Naive B cell (primary cell): ENCODE results near the gene S100A8. TPM values are rescaled to one million over a fixed set of nuclear protein-coding genes. Genes with fewer than 3 reads are reported as not detected.
A peak's percentile ranks its signal among the peaks of the same experiment; 100 is the strongest.

Experiments
- ATAC-seq, 2 donors: fragments of 150-1000 bp; cut with Tn5 transposase; 2 replicates each; pipeline ENCODE4 v1.10.0; 2021; ENCODE audit warnings: low read depth in 2 of 2, mild to moderate bottlenecking in 2 of 2, moderate library complexity in 2 of 2
- DNase-seq: peaks from one replicate; pipeline ENCODE4 v3.0.0; 2022
- H3K27ac Mint-ChIP-seq, 6 donors: one replicate each; pipeline ENCODE4 v1.8.0; 2020 to 2022; ENCODE audit warnings: mild to moderate bottlenecking in 6 of 6, mixed read lengths in 6 of 6, moderate library complexity in 5 of 6, inconsistent platforms in 2 of 6
- H3K27me3 Mint-ChIP-seq, 3 donors: one replicate each; pipeline ENCODE4 v1.8.0; 2021 to 2022; ENCODE audit warnings: mixed read lengths in 3 of 3, mild to moderate bottlenecking in 1 of 3
- H3K36me3 Mint-ChIP-seq, 2 donors: one replicate each; pipeline ENCODE4 v1.8.0; 2020 to 2022; ENCODE audit warnings: mixed read lengths in 2 of 2, inconsistent platforms in 1 of 2, mild to moderate bottlenecking in 1 of 2
- H3K4me1 Mint-ChIP-seq, 3 donors: one replicate each; pipeline ENCODE4 v1.8.0; 2020 to 2022; ENCODE audit warnings: mixed read lengths in 3 of 3, inconsistent platforms in 1 of 3, mild to moderate bottlenecking in 1 of 3, moderate library complexity in 1 of 3
- H3K4me3 Mint-ChIP-seq, 8 donors: one replicate each; pipeline ENCODE4 v1.8.0; 2020 to 2022; ENCODE audit warnings: mild to moderate bottlenecking in 8 of 8, mixed read lengths in 8 of 8, moderate library complexity in 8 of 8, inconsistent platforms in 2 of 8
- H3K9me3 Mint-ChIP-seq, 7 donors: one replicate each; pipeline ENCODE4 v1.8.0; 2020 to 2022; ENCODE audit warnings: mixed read lengths in 7 of 7, mild to moderate bottlenecking in 5 of 7, inconsistent platforms in 2 of 7, moderate library complexity in 1 of 7
- polyA plus RNA-seq, 6 donors: library from polyadenylated mRNA; unstranded; fragments of 300-500 nt; fragmentation: Illumina TruSeq; gene quantifications; one replicate each; pipeline ENCODE4 v1.2.3, GENCODE V29; 2021; ENCODE audit warnings: low read depth in 6 of 6

Gene S100A8
- polyA plus RNA-seq, 6 donors from 2014 or later = 6.3 to 131 (median 36.3) TPM

DNA sequence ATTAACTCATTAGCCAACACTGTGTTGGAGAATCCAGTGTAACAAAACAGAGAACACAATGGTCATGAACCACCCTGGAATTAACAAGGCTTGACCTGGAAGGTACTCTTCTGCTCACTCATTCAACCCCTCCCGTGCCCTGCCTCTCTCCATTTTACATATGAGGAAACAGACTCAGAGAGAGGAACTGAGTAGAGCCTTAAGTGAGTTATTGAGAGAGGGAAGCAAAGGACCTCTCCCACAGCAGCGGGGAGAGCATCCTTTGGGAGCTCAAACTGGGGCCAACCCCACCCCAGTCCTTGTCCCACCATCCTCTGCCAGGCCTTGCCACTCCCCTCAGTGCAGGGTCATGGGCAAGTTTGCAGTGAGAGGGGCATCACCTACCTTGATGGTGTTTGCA lies 16.8 kb downstream of the S100A8 start:
- ATAC-seq = no peak
- H3K4me3 Mint-ChIP-seq = no peak overlapping the region
- no peaks in the 10 kb centered on the region for H3K36me3 Mint-ChIP-seq
- DNase-seq = no peak
- H3K9me3 Mint-ChIP-seq = peaks cover 0 to 4% (median 0%) of the 10 kb centered on the region in 7 donors
- peaks cover 30 to 53% (median 43%) of the 10 kb centered on the region in 3 donors for H3K27me3 Mint-ChIP-seq
- H3K27ac Mint-ChIP-seq = no peak overlapping the region
- no peaks in the 10 kb centered on the region for H3K4me1 Mint-ChIP-seq

DNA sequence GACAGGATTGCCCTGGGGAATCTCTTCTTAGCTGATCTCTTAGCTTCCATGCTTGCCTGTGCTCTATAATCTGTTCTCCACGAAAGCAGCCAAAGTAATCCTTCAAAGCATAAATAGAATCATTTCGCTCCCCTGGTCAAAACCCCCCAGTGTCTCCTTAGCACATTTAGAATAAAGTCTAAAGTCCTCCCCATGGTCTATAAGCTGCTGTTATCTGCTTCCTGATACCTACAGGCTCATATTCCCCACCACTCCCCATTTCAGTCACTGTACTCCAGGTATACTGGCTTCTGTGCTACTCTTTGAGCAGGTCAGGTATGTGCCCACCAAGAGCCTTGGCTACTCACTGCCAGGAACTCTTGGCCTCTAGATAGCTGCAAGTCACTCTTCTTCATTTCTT lies 18.3 kb downstream of the S100A8 start:
- DNase-seq = no peak
- H3K27me3 Mint-ChIP-seq = peaks cover 25 to 46% (median 36%) of the 10 kb centered on the region in 3 donors
- peaks cover 0 to 4% (median 0%) of the 10 kb centered on the region in 7 donors for H3K9me3 Mint-ChIP-seq
- H3K4me1 Mint-ChIP-seq = no peaks in the 10 kb centered on the region
- no peak for ATAC-seq
- H3K27ac Mint-ChIP-seq = no peak overlapping the region
- no peak overlapping the region for H3K4me3 Mint-ChIP-seq
- H3K36me3 Mint-ChIP-seq = no peaks in the 10 kb centered on the region

DNA sequence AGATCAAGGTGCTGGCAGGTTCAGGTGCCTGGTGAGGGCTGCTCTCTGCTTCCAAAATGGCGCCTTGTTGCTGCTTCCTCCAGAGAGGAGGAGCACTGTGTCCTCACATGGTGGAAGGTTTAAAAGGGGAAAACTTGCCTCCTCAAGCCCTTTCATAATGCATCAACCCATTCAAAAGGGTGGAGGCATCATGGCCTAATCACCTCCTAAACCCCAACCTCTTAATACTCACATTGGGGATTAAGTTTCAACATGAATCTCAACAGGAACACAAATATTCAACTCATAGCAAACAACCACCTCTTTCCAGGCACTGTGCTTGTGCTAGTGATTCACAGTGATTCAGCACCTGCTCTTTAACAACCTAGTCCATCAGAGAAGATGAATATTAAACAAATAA lies 19.6 kb downstream of the S100A8 start:
- H3K4me1 Mint-ChIP-seq = no peaks in the 10 kb centered on the region
- peaks cover 21 to 40% (median 36%) of the 10 kb centered on the region in 3 donors for H3K27me3 Mint-ChIP-seq
- no peaks in the 10 kb centered on the region for H3K36me3 Mint-ChIP-seq
- no peak overlapping the region for H3K27ac Mint-ChIP-seq
- ATAC-seq (no peak), DNase-seq (no peak)
- peaks cover 0 to 4% (median 0%) of the 10 kb centered on the region in 7 donors for H3K9me3 Mint-ChIP-seq
- H3K4me3 Mint-ChIP-seq = no peak overlapping the region

DNA sequence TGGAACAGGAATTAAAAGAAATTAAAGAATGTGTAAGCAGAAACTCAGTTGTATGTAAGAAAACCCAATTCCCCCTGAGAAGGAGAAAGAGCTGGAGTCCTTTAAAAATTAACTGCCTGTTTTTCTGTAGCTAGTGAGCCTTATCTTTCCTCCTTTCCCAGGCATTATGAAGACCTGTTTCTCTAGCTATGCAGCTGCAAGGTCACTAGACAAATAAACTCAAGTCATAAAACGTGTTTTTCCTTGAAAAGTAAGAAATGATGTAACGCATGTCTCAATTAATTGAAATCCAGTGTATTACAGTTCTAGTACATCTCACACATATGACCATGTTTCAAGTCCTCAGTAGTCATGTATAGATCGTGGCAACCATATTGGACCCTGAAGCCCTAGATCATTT lies 20.7 kb downstream of the S100A8 start:
- no peak for DNase-seq
- no peaks in the 10 kb centered on the region for H3K4me1 Mint-ChIP-seq
- H3K27me3 Mint-ChIP-seq = peaks cover 26 to 46% (median 46%) of the 10 kb centered on the region in 3 donors

DNA sequence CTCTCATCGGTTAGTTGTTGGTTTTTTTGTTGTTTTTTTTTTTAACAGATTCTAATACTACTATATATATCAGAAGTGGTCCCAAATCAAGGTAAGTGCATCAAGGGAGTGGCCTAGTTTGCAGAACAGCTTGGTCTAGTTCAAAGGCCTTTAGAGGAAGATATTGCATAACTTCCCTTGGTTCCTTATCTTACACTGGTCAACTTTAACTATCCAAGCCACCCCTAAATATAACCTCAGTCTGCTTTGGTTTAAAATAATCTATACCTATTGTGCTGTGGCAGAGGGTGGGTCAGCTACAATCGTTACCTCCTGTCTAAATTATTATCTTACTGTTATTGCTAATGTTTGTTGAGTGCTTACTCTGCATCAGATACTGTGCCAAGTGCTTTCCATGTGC lies 22.4 kb downstream of the S100A8 start:
- Mint-ChIP-seq H3K27me3 (peaks cover 26 to 62% (median 57%) of the 10 kb centered on the region in 3 donors), H3K9me3 (peaks cover 0 to 4% (median 0%) of the 10 kb centered on the region in 7 donors), H3K4me1 (no peaks in the 10 kb centered on the region), H3K27ac (no peak overlapping the region), H3K4me3 (no peak overlapping the region), H3K36me3 (no peaks in the 10 kb centered on the region)
- no peak for ATAC-seq
- DNase-seq = no peak

More for the DNA sequence above, 20.7 kb downstream of the S100A8 start:
- Mint-ChIP-seq H3K9me3 (peaks cover 0 to 4% (median 0%) of the 10 kb centered on the region in 7 donors), H3K36me3 (no peaks in the 10 kb centered on the region), H3K4me3 (no peak overlapping the region), H3K27ac (no peak overlapping the region)
- no peak for ATAC-seq

DNA sequence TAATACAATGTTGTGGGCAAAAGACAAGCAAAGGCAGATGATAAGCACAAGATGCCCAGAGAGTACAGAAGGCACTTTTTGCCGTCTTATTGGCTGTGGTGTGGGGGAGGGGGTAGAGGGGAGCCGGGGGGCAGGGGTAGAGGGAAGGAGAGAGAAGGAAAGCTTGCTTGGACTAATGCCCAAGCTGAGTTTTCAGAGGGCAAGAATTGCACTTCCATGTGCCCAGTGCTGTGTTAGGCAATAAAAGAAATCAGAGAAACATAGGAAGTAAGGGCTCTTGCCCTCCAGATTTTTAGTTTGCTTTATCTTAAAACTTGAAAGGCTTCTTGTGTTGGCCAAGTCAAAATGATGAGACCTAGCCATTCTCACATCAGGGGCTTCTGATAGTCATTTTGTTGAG lies 23.8 kb downstream of the S100A8 start:
- Mint-ChIP-seq H3K36me3 (no peaks in the 10 kb centered on the region), H3K27me3 (peaks cover 38 to 65% (median 59%) of the 10 kb centered on the region in 3 donors), H3K9me3 (peaks cover 0 to 4% (median 0%) of the 10 kb centered on the region in 7 donors), H3K4me1 (no peaks in the 10 kb centered on the region), H3K27ac (peak overlapping the region in 1 of 6 donors; percentile 10), H3K4me3 (no peak overlapping the region)
- ATAC-seq (no peak), DNase-seq (no peak)

DNA sequence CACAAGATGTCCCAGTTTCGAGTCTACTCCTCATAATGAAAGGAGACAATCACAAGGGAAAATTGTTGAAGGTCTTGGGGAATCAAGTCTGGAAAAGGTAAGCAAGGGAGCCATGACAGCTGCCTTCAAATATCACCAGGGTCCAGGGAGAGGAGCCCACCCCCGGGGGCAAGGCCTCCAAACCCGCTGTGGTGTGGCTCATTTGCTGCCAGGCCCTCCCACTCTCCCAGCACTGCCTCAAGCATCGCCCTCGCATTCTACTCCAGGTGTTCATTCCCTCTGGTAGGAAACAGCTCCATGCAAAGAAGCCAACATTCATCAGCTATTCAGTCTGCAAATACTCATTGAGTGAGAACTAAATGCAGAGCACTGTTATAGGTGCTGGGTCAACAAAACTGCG lies 24.6 kb downstream of the S100A8 start:
- Mint-ChIP-seq H3K4me1 (no peaks in the 10 kb centered on the region), H3K4me3 (no peak overlapping the region), H3K27me3 (peaks cover 32 to 59% (median 59%) of the 10 kb centered on the region in 3 donors), H3K36me3 (no peaks in the 10 kb centered on the region), H3K9me3 (no peaks in the 10 kb centered on the region), H3K27ac (no peak overlapping the region)
- DNase-seq = no peak
- no peak for ATAC-seq

DNA sequence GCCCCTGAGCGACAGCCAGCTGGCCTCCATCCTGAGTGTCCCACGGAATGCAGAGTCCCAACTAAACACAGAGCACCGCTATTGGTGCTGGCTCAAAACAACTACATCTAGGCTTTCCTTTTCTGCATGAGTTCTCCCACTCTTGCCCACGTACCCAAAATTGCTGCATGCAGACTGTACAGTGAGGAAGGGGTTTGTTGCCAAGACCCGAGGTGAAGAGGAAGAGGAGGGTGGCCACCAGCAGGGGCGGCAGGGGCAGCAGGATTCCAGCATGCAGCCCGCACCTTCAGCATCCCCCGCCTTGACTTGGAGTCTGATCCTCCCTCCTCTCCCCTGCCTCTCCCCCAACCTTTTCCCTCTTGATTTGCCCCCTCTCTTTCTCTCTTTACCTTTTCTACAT lies 25.2 kb downstream of the S100A8 start:
- DNase-seq = no peak

DNA sequence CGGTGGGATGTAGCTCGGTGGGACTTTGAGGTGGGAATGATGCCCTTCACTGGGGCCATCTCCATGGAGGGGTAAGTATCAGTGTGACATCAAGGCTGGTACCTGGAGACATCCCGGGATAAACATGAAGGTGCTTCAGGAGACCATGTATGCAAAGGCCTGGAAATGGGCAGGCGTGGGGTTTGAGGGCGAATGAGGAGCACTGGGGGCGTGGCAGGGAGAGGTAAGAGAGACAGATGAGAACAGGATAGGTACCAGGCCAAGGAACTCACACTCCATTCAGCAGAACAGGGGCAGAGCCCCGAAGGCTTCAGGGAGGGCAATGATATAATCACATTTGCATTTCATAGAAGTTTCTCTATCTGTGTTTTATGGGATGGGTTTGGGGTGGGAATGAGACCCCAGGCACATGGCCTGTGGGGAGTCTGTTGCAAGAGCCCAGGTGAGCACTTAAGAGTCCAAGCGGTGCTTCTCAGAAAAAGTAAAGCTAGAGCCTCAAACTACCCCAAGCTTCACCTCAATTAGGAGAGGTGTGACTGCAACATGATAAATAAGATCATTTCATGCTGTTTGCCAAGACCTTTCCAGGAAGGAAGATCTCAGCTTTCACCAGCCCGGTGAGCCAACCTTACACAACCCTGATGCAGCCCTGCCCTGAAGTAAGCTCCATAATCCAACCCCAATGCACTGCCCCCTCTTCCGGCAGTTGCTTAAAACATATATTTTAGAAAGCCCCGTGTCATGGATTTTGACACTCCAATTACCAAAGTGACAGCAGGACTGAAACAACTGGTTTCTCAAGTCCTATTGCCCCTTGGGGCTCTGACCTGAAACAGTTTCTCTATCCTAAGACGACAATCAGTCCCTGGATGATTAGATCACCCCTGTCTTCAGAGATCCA lies 25.9 kb downstream of the S100A8 start:
- DNase-seq (no peak), ATAC-seq (no peak)
- Mint-ChIP-seq H3K36me3 (no peaks in the 10 kb centered on the region), H3K4me3 (no peak overlapping the region), H3K27ac (peak overlapping the region in 1 of 6 donors; percentile 34), H3K9me3 (no peaks in the 10 kb centered on the region), H3K4me1 (no peaks in the 10 kb centered on the region), H3K27me3 (peaks cover 29 to 61% (median 59%) of the 10 kb centered on the region in 3 donors)

More for the DNA sequence above, 25.2 kb downstream of the S100A8 start:
- Mint-ChIP-seq H3K27ac (no peak overlapping the region), H3K27me3 (peaks cover 35 to 64% (median 57%) of the 10 kb centered on the region in 3 donors), H3K4me3 (no peak overlapping the region), H3K36me3 (no peaks in the 10 kb centered on the region), H3K9me3 (no peaks in the 10 kb centered on the region), H3K4me1 (no peaks in the 10 kb centered on the region)
- no peak for ATAC-seq

DNA sequence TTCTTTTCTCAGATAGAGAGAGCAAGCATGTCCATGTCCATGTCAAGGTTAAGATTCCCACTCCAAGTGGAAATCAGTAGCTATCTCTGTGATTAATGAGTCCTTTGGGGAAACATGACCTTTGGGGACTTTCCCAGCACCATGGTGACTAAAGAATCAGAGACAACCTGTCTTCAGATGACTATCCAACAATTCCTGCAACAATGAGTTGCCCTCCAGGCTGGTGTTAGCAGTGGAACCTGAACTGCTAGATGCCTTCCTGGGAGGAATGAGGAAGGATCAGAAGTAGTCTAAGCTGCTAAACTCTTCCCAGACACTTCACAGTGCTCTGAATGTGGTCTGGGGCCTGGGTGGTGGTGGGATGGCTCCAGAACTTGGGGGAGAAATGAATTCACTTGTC lies 26.7 kb downstream of the S100A8 start:
- ATAC-seq (no peak), DNase-seq (no peak)
- H3K9me3 Mint-ChIP-seq = no peaks in the 10 kb centered on the region
- no peak overlapping the region for H3K27ac Mint-ChIP-seq
- no peaks in the 10 kb centered on the region for H3K36me3 Mint-ChIP-seq
- H3K27me3 Mint-ChIP-seq = peaks cover 29 to 55% (median 51%) of the 10 kb centered on the region in 3 donors
- H3K4me1 Mint-ChIP-seq = no peaks in the 10 kb centered on the region
- H3K4me3 Mint-ChIP-seq = no peak overlapping the region

DNA sequence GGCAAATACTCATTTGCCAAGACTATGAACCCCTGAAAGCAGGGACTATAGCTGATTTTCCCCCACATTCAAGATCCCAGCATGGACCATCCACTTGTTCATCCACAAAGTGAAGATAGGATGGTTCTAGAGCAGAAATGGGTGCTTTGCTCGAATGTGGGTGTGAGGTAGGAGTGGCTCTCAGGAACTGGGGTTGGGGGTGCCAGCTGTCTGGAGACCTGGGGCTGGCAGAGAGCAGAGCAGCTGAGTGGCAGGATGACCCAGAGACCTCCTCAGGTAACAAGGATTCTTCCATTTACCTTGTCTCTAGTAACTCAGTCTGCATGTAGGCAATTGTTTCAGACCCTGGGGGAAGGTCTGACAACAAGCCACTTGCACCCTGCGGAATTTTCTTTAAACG lies 27.2 kb downstream of the S100A8 start:
- Mint-ChIP-seq H3K27me3 (peaks cover 29 to 56% (median 53%) of the 10 kb centered on the region in 3 donors), H3K27ac (peak overlapping the region in 1 of 6 donors; percentile 40), H3K36me3 (no peaks in the 10 kb centered on the region), H3K4me1 (peaks cover 0 to under 1% (median 0%) of the 10 kb centered on the region in 3 donors), H3K4me3 (no peak overlapping the region), H3K9me3 (no peaks in the 10 kb centered on the region)
- no peak for ATAC-seq
- no peak for DNase-seq

DNA sequence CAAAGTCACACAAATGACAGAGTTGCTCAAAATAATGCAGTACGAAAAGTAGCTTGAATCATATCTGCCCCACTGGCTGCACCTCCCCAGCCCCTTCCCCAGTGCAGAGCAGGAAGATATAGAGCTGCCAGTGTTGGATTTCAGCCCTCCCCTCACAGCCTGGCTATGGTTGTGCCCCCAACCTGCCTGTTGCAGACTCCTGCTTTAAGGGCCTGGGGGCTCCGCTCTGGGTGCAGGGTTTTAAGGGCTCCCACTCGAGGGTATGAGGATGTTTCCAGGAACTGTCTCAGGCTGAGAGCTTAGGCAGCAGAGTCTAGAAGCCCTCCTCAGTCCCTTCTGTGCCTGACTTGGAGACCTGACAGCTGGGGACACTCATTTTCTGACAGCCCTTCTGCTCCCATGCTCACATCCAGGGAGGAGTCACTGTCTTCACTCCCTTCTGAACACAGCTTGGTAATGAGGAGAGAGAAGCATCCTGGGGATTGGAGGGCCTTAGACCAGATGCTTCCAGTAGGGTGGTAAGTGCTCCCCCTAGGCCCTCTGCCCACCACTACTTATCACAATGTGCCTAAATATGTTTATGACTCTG lies 28.6 kb downstream of the S100A8 start:
- no peak for DNase-seq
- H3K4me1 Mint-ChIP-seq = peaks cover 10 to 12% (median 12%) of the 10 kb centered on the region in 3 donors
- H3K4me3 Mint-ChIP-seq = no peak overlapping the region
- peaks cover 36 to 70% (median 66%) of the 10 kb centered on the region in 3 donors for H3K27me3 Mint-ChIP-seq
- ATAC-seq = no peak
- H3K27ac Mint-ChIP-seq = no peak overlapping the region
- no peaks in the 10 kb centered on the region for H3K9me3 Mint-ChIP-seq
- H3K36me3 Mint-ChIP-seq = no peaks in the 10 kb centered on the region

DNA sequence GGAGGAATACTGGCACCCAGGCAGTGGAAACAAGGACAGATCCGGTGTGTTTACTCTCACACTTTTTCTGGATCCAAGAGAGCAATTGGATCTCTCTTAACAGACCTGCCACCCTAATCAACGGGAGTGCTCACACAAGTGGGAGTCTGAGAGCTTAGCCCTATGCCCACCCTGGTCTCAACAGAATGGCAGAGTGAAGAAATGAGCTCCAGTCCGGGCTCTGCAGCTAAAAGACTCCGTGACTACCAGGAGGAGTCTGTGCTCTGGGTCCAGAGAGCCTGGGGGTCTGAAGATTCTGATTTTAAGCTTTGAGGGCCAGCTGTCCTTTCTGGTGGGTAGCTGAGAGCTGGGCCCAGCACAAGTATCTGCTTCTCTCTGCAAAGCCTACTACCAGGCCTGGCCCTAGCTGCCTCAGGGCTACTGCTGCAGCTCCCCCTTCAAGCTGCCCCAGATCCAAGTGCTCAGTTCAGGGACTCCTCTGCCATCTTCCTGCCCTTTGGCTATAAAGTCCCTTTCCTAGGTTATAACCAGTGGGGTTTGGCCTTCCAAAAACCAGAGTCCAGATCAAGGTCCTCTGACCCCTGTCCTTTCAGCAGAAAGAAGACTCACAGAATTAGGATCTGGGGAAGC lies 29.3 kb downstream of the S100A8 start:
- Mint-ChIP-seq H3K36me3 (no peaks in the 10 kb centered on the region), H3K9me3 (no peaks in the 10 kb centered on the region), H3K27ac (no peak overlapping the region), H3K27me3 (peaks cover 38 to 74% (median 70%) of the 10 kb centered on the region in 3 donors), H3K4me3 (no peak overlapping the region), H3K4me1 (peaks cover 14 to 19% (median 17%) of the 10 kb centered on the region in 3 donors)
- no peak for DNase-seq
- no peak for ATAC-seq
